HepG2 (cell line): Measurements from ENCODE around the gene RASSF9. TPM values are rescaled to one million over a fixed set of nuclear protein-coding genes. Genes with fewer than 3 reads are reported as not detected.

Experiments used
- ATAC-seq: fragments of 200-7000 bp; cut with Tn5 transposase; 3 replicates; pipeline ENCODE4 v1.9.1; 2020; ENCODE audit warnings: mild to moderate bottlenecking, moderate library complexity
- BruUV-seq: library from RNA; stranded (reverse); fragments of 400-500 nt; replicated peaks from 2 replicates; lab custom pipeline; 2021; lab: Mats Ljungman, UMichigan
- CTCF ChIA-PET: fragments of 300-600 bp; formaldehyde crosslinking; extraction: SDS; loops from one replicate; lab custom pipeline; 2021; ENCODE audit warnings: low total read pairs, inconsistent platforms, low intra/inter-chr PET ratio; lab: Yijun Ruan, JAX
- POLR2A ChIA-PET: fragments of 350-600 bp; sonication (Branson Sonifier 250); formaldehyde crosslinking; loops from one replicate; lab custom pipeline; 2020; ENCODE audit warnings: antibody characterized with exemption, inconsistent platforms; lab: Yijun Ruan, JAX
- DNase-seq: peaks from one replicate; pipeline ENCODE4 v3.0.0-alpha.2; 2015; ENCODE audit warnings: low spot score
- FAIRE-seq: peaks from 3 replicates; lab custom pipeline; 2011; peaks lifted over from hg19 to GRCh38; lab: Jason Lieb, UNC
- H2AFZ ChIP-seq: one replicate; pipeline ENCODE4 v1.6.1; 2011; ENCODE audit warnings: low read length, inconsistent platforms
- H3K27ac ChIP-seq: fragments of 300-600 bp; 3 replicates; pipeline ENCODE4 v1.8.0; 2011; ENCODE audit warnings: mixed run types, mild to moderate bottlenecking, mixed read lengths, low read length, inconsistent platforms; ENCODE audit not compliant: insufficient read depth; ENCODE audit errors: extremely low read length
- H3K27me3 ChIP-seq, 2 experiments: fragments of 200-600 bp in 1 of 2; 2 replicates in 1 of 2; 3 replicates in 1 of 2; pipeline versions ENCODE4 v1.6.0 to v1.8.0; 2011; ENCODE audit warnings: low read length in 2 of 2, mild to moderate bottlenecking in 2 of 2, moderate library complexity in 2 of 2, inconsistent platforms in 1 of 2; ENCODE audit not compliant: insufficient read depth in 2 of 2, control insufficient read depth in 1 of 2
- H3K36me3 ChIP-seq, 2 experiments: fragments of 200-600 bp in 1 of 2; replicated peaks in 1 of 2; 2 replicates in 1 of 2; 3 replicates in 1 of 2; pipeline versions ENCODE4 v1.5.1 to v1.8.0; 2011; ENCODE audit warnings: low read length in 2 of 2, inconsistent platforms in 1 of 2; ENCODE audit not compliant: insufficient read depth in 2 of 2, control insufficient read depth in 1 of 2
- H3K4me1 ChIP-seq: 2 replicates; pipeline ENCODE4 v1.5.1; 2012; ENCODE audit warnings: low read length, inconsistent platforms; ENCODE audit not compliant: insufficient read depth
- H3K4me2 ChIP-seq: 2 replicates; pipeline ENCODE4 v1.6.0; 2011; ENCODE audit warnings: low read depth, low read length, inconsistent platforms
- H3K4me3 ChIP-seq, 3 experiments: fragments of 200-600 bp in 1 of 3; sonication (generic), shearing (Covaris generic) in 1 of 3; replicated peaks in 1 of 3; 2 replicates each; pipeline ENCODE4 v1.5.1; 2011 to 2016; ENCODE audit warnings: low read length in 3 of 3, inconsistent platforms in 2 of 3, low read depth in 2 of 3, mild to moderate bottlenecking in 2 of 3, control low read depth in 1 of 3, mixed read lengths in 1 of 3; ENCODE audit not compliant: insufficient read depth in 1 of 3
- H3K79me2 ChIP-seq: one replicate; pipeline ENCODE4 v1.6.1; 2011; ENCODE audit warnings: low read length, inconsistent platforms; ENCODE audit not compliant: insufficient read depth
- H3K9ac ChIP-seq: 2 replicates; pipeline ENCODE4 v1.6.0; 2011; ENCODE audit warnings: mild to moderate bottlenecking, low read depth, low read length, inconsistent platforms; ENCODE audit not compliant: insufficient read depth
- H3K9me3 ChIP-seq: 2 replicates; pipeline ENCODE4 v1.5.1; 2012; ENCODE audit warnings: mild to moderate bottlenecking, low read length
- H4K20me1 ChIP-seq: 2 replicates; pipeline ENCODE4 v1.6.0; 2011; ENCODE audit warnings: inconsistent platforms, mild to moderate bottlenecking, low read length, moderate library complexity; ENCODE audit not compliant: insufficient read depth
- ARNTL ChIP-seq: sonication (generic); formaldehyde crosslinking; IDR thresholded peaks from 2 replicates; pipeline ENCODE4 v1.4.0; 2020; ENCODE audit warnings: mild to moderate bottlenecking, missing genetic modification reagents
- GATAD2A ChIP-seq: IDR thresholded peaks from 2 replicates; pipeline ENCODE4 v1.6.1; 2016
- KDM3A ChIP-seq: IDR thresholded peaks from 2 replicates; pipeline ENCODE4 v1.6.1; 2018; ENCODE audit warnings: low read depth, missing compliant biosample characterization
- MIER2 ChIP-seq: IDR thresholded peaks from 2 replicates; pipeline ENCODE4 v1.6.1; 2016; ENCODE audit warnings: missing biosample characterization, missing genetic modification reagents
- PTBP1 ChIP-seq: fragments of 200-400 bp; formaldehyde crosslinking; IDR thresholded peaks from 2 replicates; pipeline ENCODE4 v1.6.1; 2018; ENCODE audit warnings: low read length, low read depth; ENCODE audit not compliant: poor library complexity, severe bottlenecking
- RFX5 ChIP-seq: IDR thresholded peaks from 2 replicates; pipeline ENCODE4 v1.6.1; 2011; ENCODE audit warnings: low read depth, low read length, improper control_type of control experiment
- TBP ChIP-seq: sonication (generic); formaldehyde crosslinking; IDR thresholded peaks from 2 replicates; pipeline ENCODE4 v1.5.0; 2020; ENCODE audit warnings: missing genetic modification reagents
- ZBTB1 ChIP-seq: sonication (generic); formaldehyde crosslinking; IDR thresholded peaks from 2 replicates; pipeline ENCODE4 v1.4.0; 2020; ENCODE audit warnings: missing genetic modification reagents, borderline replicate concordance
- ZFP62 ChIP-seq: sonication (generic); formaldehyde crosslinking; IDR thresholded peaks from 2 replicates; pipeline ENCODE4 v1.4.0; 2020; ENCODE audit warnings: missing genetic modification reagents
- ZFYVE20 ChIP-seq: sonication (generic); formaldehyde crosslinking; IDR thresholded peaks from 2 replicates; pipeline ENCODE4 v1.8.0; 2023; ENCODE audit warnings: low read depth, mild to moderate bottlenecking, moderate library complexity, missing genetic modification reagents, borderline replicate concordance
- ZNF777 ChIP-seq: sonication (generic); formaldehyde crosslinking; IDR thresholded peaks from 2 replicates; pipeline ENCODE4 v1.4.0; 2020; ENCODE audit warnings: missing genetic modification reagents
- WGBS: methylation state at CpG from one replicate; pipeline ENCODE4 v1.1.6; 2017; ENCODE audit warnings: low lambda C conversion rate; 5-methylcytosine and 5-hydroxymethylcytosine counted together
- in situ Hi-C: cut with HindIII; loops from 2 replicates; pipeline ENCODE4 v1.10.0; 2017; ENCODE audit warnings: low pct_unique_long_range_greater_than_20kb; ENCODE audit not compliant: extremely low pct_ligation_motif_present
- intact Hi-C: fragments of 100-400 bp; cut with micrococcal nuclease; formaldehyde crosslinking; loops from one replicate; pipeline ENCODE4 v1.10.0; 2022; ENCODE audit not compliant: unreplicated experiment
- polyA plus RNA-seq, 8 experiments: library from polyadenylated mRNA; depleted of rRNA in 3 of 8; stranded (reverse) in 7 of 8; unstranded in 1 of 8; fragments of >200 nt; fragmentation: Illumina TruSeq in 4 of 8; extraction: Trizol in 4 of 8; gene quantifications; 2 replicates each; pipeline versions ENCODE4 v1.2.1 to v1.2.3, GENCODE V29; 2011 to 2016; ENCODE audit warnings: low read depth in 4 of 8, missing spikeins in 1 of 8, mixed read lengths in 1 of 8; ENCODE audit not compliant: insufficient read depth in 1 of 8
- total RNA-seq, 5 experiments: library from RNA; depleted of rRNA; stranded (reverse); fragments of >200 nt; fragmentation: Illumina TruSeq; extraction: Trizol; gene quantifications; 2 replicates each; pipeline ENCODE4 v1.2.3, GENCODE V29; 2016; ENCODE audit warnings: low read depth in 1 of 5
- TF ChIP-seq, protein P1 (sequence below): sonication (generic); formaldehyde crosslinking; IDR thresholded peaks from 2 replicates; pipeline ENCODE4 v1.8.0; 2022; ENCODE audit warnings: mild to moderate bottlenecking, missing genetic modification reagents
- TF ChIP-seq, protein P2 (sequence below): sonication (generic); formaldehyde crosslinking; IDR thresholded peaks from 2 replicates; pipeline ENCODE4 v1.9.0; 2022; ENCODE audit warnings: low read depth, missing genetic modification reagents
- TF ChIP-seq, protein P3 (sequence below): sonication (generic); formaldehyde crosslinking; IDR thresholded peaks from 2 replicates; pipeline ENCODE4 v1.9.0; 2021; ENCODE audit warnings: missing genetic modification reagents, mild to moderate bottlenecking, borderline replicate concordance
- TF ChIP-seq, protein P4 (sequence below), 2 experiments: sonication (generic) in 1 of 2; formaldehyde crosslinking in 1 of 2; IDR thresholded peaks; 2 replicates each; pipeline versions ENCODE4 v1.6.1 to v1.9.0; 2014 to 2022; ENCODE audit warnings: antibody characterized with exemption in 1 of 2, borderline replicate concordance in 1 of 2, inconsistent platforms in 1 of 2, low read depth in 1 of 2, missing genetic modification reagents in 1 of 2

Gene RASSF9
- total and polyA plus RNA-seq, 2 of the 13 experiments (the other 11 are each of a cell fraction or from before 2014, with no cell fraction given), result not detected

DNA sequence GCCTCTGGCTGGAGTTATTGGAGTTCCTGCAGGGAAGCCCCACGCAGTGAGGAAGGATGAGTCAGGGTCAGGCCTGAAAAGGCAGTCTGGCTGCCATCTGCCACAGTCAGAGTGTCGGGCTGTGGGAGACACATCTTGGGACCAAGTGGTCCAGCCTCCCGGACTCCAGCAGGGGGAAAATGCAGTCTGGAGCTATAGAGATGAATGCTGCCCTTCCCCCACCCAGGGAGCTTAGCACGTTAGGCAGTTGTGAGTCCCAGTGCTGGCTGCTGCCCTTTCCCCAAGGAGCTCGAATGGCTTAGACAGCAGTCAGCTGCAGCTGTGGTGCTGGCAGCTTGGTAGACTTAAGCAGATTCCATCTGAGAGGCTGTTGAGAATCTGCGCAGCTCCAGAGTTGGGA is 29.7 kb upstream of the RASSF9 start:
- DNase-seq, result no peak

More for the DNA sequence above, 29.7 kb upstream of the RASSF9 start:
- no peak for FAIRE-seq
- no peak overlapping the region for H3K27ac ChIP-seq
- no peak overlapping the region for H3K4me2 ChIP-seq
- no TSS peak for BruUV-seq
- H2AFZ ChIP-seq, result no peak overlapping the region
- WGBS, result 28% methylated on average over 3 of the region's 6 CpGs
- no peaks in the 10 kb centered on the region for H3K4me1 ChIP-seq
- intact Hi-C loops, result loop anchor here (2.0 kb wide), 1 partner anchor 441 kb away; no protein-coding TSS in a partner anchor
- H3K79me2 ChIP-seq, result no peaks in the 10 kb centered on the region
- H3K4me3 ChIP-seq, result no peak overlapping the region
- no peak overlapping the region for H3K9ac ChIP-seq
- no peak for ATAC-seq
- ChIA-PET POLR2A (no interaction called here), CTCF (interaction anchor here (2.2 kb wide), 1 partner anchor 290 kb away, joined by 11 read pairs; no protein-coding TSS in a partner anchor)
- no peaks in the 10 kb centered on the region for H3K27me3 ChIP-seq
- H3K36me3 ChIP-seq, result no peaks in the 10 kb centered on the region
- no peaks in the 10 kb centered on the region for H3K9me3 ChIP-seq
- no peaks in the 10 kb centered on the region for H4K20me1 ChIP-seq
- TF ChIP-seq RFX5 (no peak), ZFYVE20 (CRISPR knock-in tag) (no peak), KDM3A (CRISPR knock-in tag) (no peak), PTBP1 (no peak), MIER2 (CRISPR knock-in tag) (no peak), ZFP62 (CRISPR knock-in tag) (no peak), ZNF777 (CRISPR knock-in tag) (no peak), TBP (no peak), ARNTL (no peak), ZBTB1 (CRISPR knock-in tag) (no peak), GATAD2A (no peak)
- TF ChIP-seq, protein P1, sequence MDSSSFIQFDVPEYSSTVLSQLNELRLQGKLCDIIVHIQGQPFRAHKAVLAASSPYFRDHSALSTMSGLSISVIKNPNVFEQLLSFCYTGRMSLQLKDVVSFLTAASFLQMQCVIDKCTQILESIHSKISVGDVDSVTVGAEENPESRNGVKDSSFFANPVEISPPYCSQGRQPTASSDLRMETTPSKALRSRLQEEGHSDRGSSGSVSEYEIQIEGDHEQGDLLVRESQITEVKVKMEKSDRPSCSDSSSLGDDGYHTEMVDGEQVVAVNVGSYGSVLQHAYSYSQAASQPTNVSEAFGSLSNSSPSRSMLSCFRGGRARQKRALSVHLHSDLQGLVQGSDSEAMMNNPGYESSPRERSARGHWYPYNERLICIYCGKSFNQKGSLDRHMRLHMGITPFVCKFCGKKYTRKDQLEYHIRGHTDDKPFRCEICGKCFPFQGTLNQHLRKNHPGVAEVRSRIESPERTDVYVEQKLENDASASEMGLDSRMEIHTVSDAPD (CRISPR knock-in tag), result no peak
- TF ChIP-seq, protein P2, sequence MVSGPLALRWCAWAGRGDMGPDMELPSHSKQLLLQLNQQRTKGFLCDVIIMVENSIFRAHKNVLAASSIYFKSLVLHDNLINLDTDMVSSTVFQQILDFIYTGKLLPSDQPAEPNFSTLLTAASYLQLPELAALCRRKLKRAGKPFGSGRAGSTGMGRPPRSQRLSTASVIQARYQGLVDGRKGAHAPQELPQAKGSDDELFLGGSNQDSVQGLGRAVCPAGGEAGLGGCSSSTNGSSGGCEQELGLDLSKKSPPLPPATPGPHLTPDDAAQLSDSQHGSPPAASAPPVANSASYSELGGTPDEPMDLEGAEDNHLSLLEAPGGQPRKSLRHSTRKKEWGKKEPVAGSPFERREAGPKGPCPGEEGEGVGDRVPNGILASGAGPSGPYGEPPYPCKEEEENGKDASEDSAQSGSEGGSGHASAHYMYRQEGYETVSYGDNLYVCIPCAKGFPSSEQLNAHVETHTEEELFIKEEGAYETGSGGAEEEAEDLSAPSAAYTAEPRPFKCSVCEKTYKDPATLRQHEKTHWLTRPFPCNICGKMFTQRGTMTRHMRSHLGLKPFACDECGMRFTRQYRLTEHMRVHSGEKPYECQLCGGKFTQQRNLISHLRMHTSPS (CRISPR knock-in tag), result no peak
- TF ChIP-seq, protein P3, sequence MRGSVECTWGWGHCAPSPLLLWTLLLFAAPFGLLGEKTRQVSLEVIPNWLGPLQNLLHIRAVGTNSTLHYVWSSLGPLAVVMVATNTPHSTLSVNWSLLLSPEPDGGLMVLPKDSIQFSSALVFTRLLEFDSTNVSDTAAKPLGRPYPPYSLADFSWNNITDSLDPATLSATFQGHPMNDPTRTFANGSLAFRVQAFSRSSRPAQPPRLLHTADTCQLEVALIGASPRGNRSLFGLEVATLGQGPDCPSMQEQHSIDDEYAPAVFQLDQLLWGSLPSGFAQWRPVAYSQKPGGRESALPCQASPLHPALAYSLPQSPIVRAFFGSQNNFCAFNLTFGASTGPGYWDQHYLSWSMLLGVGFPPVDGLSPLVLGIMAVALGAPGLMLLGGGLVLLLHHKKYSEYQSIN (CRISPR knock-in tag), result no peak
- TF ChIP-seq, protein P4, sequence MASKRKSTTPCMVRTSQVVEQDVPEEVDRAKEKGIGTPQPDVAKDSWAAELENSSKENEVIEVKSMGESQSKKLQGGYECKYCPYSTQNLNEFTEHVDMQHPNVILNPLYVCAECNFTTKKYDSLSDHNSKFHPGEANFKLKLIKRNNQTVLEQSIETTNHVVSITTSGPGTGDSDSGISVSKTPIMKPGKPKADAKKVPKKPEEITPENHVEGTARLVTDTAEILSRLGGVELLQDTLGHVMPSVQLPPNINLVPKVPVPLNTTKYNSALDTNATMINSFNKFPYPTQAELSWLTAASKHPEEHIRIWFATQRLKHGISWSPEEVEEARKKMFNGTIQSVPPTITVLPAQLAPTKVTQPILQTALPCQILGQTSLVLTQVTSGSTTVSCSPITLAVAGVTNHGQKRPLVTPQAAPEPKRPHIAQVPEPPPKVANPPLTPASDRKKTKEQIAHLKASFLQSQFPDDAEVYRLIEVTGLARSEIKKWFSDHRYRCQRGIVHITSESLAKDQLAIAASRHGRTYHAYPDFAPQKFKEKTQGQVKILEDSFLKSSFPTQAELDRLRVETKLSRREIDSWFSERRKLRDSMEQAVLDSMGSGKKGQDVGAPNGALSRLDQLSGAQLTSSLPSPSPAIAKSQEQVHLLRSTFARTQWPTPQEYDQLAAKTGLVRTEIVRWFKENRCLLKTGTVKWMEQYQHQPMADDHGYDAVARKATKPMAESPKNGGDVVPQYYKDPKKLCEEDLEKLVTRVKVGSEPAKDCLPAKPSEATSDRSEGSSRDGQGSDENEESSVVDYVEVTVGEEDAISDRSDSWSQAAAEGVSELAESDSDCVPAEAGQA (IDR thresholded peaks at IDR 0.05; ENCODE audit: low read depth), result no peak
- TF ChIP-seq, protein P4 (CRISPR knock-in tag; IDR thresholded peaks at IDR 0.05; ENCODE audit: borderline replicate concordance), result no peak
- in situ Hi-C loops, result loop anchor here (5.0 kb wide), 1 partner anchor 289 kb away; no protein-coding TSS in a partner anchor
